Fibroblast of skin of scalp (primary cell): Measurements from ENCODE around the gene HK1.
"Not testable (repeated sequence)": the region's sequence is repeated elsewhere in the genome, so short reads cannot be mapped to it uniquely, and the experiment has no call there.

Experiments used
- DNase-seq: peaks from one replicate; pipeline ENCODE4 v3.0.0-alpha.2; 2013

Gene HK1

GRCh38 chr10:69259547-69260243, 18.6 kb upstream of the HK1 start:
- no peak for DNase-seq

- no peak for DNase-seq
These were observed 17.1 kb upstream of the HK1 start for GRCh38 chr10:69261184-69261583.

GRCh38 chr10:69262292-69262751, 16.0 kb upstream of the HK1 start:
- no peak for DNase-seq

GRCh38 chr10:69265521-69265920, 12.8 kb upstream of the HK1 start:
- DNase-seq: no peak

- peak; percentile 11 for DNase-seq
These were observed 9.4 kb upstream of the HK1 start for GRCh38 chr10:69268761-69269416.

- DNase-seq: peak; percentile 29
These were observed 8.5 kb upstream of the HK1 start for GRCh38 chr10:69269761-69270160.

GRCh38 chr10:69270990-69271389, 7.3 kb upstream of the HK1 start:
- DNase-seq: no peak

GRCh38 chr10:69272624-69273023, 5.7 kb upstream of the HK1 start:
- peak; percentile 4 for DNase-seq

GRCh38 chr10:69275444-69275843, 2.9 kb upstream of the HK1 start:
- DNase-seq: no peak

GRCh38 chr10:69276503-69276902, 1.8 kb upstream of the HK1 start:
- no peak for DNase-seq

GRCh38 chr10:69279110-69279509, 814 bp downstream of the HK1 start:
- DNase-seq: no peak

GRCh38 chr10:69281507-69282413, 3.5 kb downstream of the HK1 start:
- no peak for DNase-seq

- DNase-seq: not testable (repeated sequence)
These were observed 6.1 kb downstream of the HK1 start for GRCh38 chr10:69284402-69284801.

GRCh38 chr10:69285699-69286098, 7.4 kb downstream of the HK1 start:
- no peak for DNase-seq

GRCh38 chr10:69287181-69287580, 8.9 kb downstream of the HK1 start:
- no peak for DNase-seq

GRCh38 chr10:69290993-69291392, 12.7 kb downstream of the HK1 start:
- no peak for DNase-seq

GRCh38 chr10:69292459-69292858, 14.2 kb downstream of the HK1 start:
- DNase-seq: no peak

GRCh38 chr10:69295027-69295636, 16.8 kb downstream of the HK1 start:
- DNase-seq: no peak

- DNase-seq: peak; percentile 9
These were observed 25.3 kb downstream of the HK1 start for GRCh38 chr10:69303632-69304051.

- no peak for DNase-seq
These were observed 28.1 kb downstream of the HK1 start for GRCh38 chr10:69306421-69306820.

GRCh38 chr10:69307434-69307833, 29.1 kb downstream of the HK1 start:
- no peak for DNase-seq

GRCh38 chr10:69308304-69308703, 30.0 kb downstream of the HK1 start:
- DNase-seq: not testable (repeated sequence)

- DNase-seq: no peak
These were observed 33.0 kb downstream of the HK1 start for GRCh38 chr10:69311309-69311708.
